ENCODE data around the gene KATNAL1.

Gene KATNAL1

GRCh38 chr13:30241532-30241931, 65.8 kb downstream of the KATNAL1 start:
- DNase-seq, result no peak
- no peaks in the 10 kb centered on the region for H3K9me3 Mint-ChIP-seq
- H3K27me3 Mint-ChIP-seq, result no peaks in the 10 kb centered on the region
- peaks cover 7% of the 10 kb centered on the region for H3K36me3 Mint-ChIP-seq (ENCODE audit: low read depth)
- no peak for ATAC-seq
- no peak overlapping the region for H3K27ac Mint-ChIP-seq
- no peak overlapping the region for H3K4me3 Mint-ChIP-seq
- no peaks in the 10 kb centered on the region for H3K4me1 Mint-ChIP-seq

DNA sequence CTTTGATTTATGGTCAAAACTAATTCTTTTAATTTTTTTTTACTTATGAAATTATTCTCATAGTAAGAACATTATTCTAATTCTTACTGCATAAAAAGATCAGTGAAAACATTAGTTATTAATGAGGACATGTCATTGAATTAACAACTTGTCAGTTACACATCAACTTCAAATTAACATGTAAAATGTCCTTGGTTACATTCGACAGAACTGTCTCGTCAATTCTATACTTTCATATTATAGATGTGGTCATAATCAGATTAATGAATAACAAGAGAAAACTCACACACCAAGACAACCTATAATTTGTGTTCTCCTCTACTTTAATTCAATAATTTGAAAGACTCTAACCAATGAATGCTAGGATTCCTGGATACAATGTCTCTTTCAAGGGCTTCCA, 66.7 kb downstream of the KATNAL1 start:
- Mint-ChIP-seq H3K4me1 (no peaks in the 10 kb centered on the region), H3K27me3 (no peaks in the 10 kb centered on the region), H3K4me3 (no peak overlapping the region), H3K9me3 (no peaks in the 10 kb centered on the region), H3K27ac (no peak overlapping the region), H3K36me3 (ENCODE audit: low read depth) (peaks cover 7% of the 10 kb centered on the region)
- DNase-seq, result no peak
- ATAC-seq, result no peak

DNA sequence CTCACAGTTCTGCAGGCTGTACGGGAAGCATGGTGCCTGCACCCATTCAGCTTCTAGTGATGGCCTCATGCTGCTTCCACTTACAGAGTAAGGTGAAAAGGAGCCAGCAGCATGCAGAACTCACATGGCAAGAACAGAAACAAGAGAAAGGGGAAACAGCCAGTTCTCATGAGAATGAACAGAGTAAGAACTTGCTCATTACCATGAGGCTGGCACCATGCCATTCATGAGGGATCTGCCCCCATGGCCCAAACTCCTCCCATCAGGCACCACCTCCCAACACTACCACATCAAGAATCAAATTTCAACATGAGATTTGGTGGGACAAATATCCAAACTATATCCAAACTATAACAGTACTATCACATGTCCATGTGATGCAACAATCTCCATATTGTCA, 72.1 kb downstream of the KATNAL1 start:
- H3K27me3 Mint-ChIP-seq, result no peaks in the 10 kb centered on the region
- H3K27ac Mint-ChIP-seq, result no peak overlapping the region
- peaks cover 11% of the 10 kb centered on the region for H3K36me3 Mint-ChIP-seq (ENCODE audit: low read depth)
- no peaks in the 10 kb centered on the region for H3K9me3 Mint-ChIP-seq
- no peak for ATAC-seq
- no peak overlapping the region for H3K4me3 Mint-ChIP-seq
- DNase-seq, result no peak
- no peaks in the 10 kb centered on the region for H3K4me1 Mint-ChIP-seq

- no peaks in the 10 kb centered on the region for H3K4me1 Mint-ChIP-seq
- peaks cover 12% of the 10 kb centered on the region for H3K36me3 Mint-ChIP-seq (ENCODE audit: low read depth)
- H3K9me3 Mint-ChIP-seq, result no peaks in the 10 kb centered on the region
- H3K4me3 Mint-ChIP-seq, result no peak overlapping the region
- ATAC-seq (no peak), DNase-seq (no peak)
- no peaks in the 10 kb centered on the region for H3K27me3 Mint-ChIP-seq
- no peak overlapping the region for H3K27ac Mint-ChIP-seq
Observed at GRCh38 chr13:30234619-30235162, 72.7 kb downstream of the KATNAL1 start.

DNA sequence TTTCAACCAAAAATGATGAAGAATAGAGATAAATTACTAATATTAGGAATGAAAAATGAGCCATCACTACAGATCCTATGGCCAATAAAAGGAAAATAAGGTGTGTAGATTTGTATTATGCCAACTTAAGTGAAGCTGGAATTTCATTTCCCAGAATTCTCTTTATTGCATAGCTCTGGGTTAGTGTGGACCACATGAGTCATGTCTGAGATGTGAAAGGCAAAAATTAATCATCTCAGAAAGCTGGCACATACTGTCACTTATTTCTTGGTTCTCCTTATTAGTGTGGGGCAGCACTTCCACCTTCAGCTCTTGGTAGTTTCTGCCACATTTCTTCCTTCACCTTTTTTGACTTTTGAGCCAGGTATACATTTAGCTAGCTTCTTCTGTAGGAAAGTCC, 82.6 kb downstream of the KATNAL1 start:
- Mint-ChIP-seq H3K27ac (peak overlapping the region; percentile 71), H3K4me3 (no peak overlapping the region), H3K4me1 (peaks cover 21% of the 10 kb centered on the region), H3K9me3 (peaks cover 16% of the 10 kb centered on the region), H3K27me3 (no peaks in the 10 kb centered on the region), H3K36me3 (ENCODE audit: low read depth) (peaks cover 37% of the 10 kb centered on the region)
- DNase-seq (no peak), ATAC-seq (peak; percentile 98)

DNA sequence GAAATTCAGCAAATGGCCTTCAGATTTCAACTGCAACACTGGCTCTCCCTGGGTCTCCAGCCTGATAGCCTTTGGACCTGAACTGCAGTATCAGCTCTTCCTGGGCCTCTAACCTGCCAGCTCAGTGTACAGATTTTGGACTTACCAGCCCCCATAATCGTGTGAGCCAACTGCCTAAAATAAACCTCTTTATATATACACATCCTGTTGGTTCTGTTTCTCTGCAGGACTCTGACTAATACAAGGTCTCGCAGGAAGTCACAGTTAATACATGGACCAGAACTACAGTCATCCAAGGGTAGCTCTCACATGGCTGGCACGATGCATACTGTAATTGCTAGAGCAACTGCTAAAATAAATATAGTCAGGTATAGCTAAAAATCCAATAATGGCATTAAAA, 85.1 kb downstream of the KATNAL1 start:
- Mint-ChIP-seq H3K27ac (no peak overlapping the region), H3K4me1 (peaks cover 21% of the 10 kb centered on the region), H3K4me3 (no peak overlapping the region), H3K9me3 (peaks cover 16% of the 10 kb centered on the region), H3K27me3 (no peaks in the 10 kb centered on the region), H3K36me3 (ENCODE audit: low read depth) (peaks cover 34% of the 10 kb centered on the region)
- no peak for DNase-seq
- no peak for ATAC-seq

GRCh38 chr13:30216111-30216510, 91.2 kb downstream of the KATNAL1 start:
- no peak overlapping the region for H3K27ac Mint-ChIP-seq
- H3K36me3 Mint-ChIP-seq (ENCODE audit: low read depth), result peaks cover 4% of the 10 kb centered on the region
- no peaks in the 10 kb centered on the region for H3K4me1 Mint-ChIP-seq
- no peak overlapping the region for H3K4me3 Mint-ChIP-seq
- ATAC-seq, result no peak
- no peak for DNase-seq
- H3K27me3 Mint-ChIP-seq, result no peaks in the 10 kb centered on the region
- no peaks in the 10 kb centered on the region for H3K9me3 Mint-ChIP-seq

- no peak for DNase-seq
- H3K36me3 Mint-ChIP-seq (ENCODE audit: low read depth), result peaks cover 4% of the 10 kb centered on the region
- H3K27me3 Mint-ChIP-seq, result no peaks in the 10 kb centered on the region
- no peak for ATAC-seq
- no peak overlapping the region for H3K27ac Mint-ChIP-seq
- peaks cover 4% of the 10 kb centered on the region for H3K4me1 Mint-ChIP-seq
- no peaks in the 10 kb centered on the region for H3K9me3 Mint-ChIP-seq
- H3K4me3 Mint-ChIP-seq, result no peak overlapping the region
Observed at GRCh38 chr13:30212256-30212655, 95.1 kb downstream of the KATNAL1 start.

DNA sequence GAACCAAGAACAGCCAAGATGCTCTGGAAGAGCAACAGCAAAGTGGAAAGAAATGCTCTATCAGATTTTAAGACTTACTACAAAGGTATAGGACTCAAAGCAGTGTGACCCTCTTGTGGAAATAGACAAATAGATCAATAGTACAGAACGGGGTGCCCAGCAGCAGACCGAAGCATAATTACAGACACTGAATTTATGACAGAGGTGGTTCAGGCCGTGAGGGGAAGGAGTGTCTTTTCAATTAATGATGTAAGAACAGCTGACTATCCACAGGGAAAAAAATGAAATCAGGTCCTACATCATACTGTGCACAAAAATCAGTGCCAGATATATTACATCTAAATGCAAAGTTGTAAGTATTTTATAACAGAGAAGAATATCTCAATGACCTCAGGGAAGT, 95.6 kb downstream of the KATNAL1 start:
- H3K27ac Mint-ChIP-seq, result no peak overlapping the region
- peaks cover 4% of the 10 kb centered on the region for H3K36me3 Mint-ChIP-seq (ENCODE audit: low read depth)
- peaks cover 4% of the 10 kb centered on the region for H3K4me1 Mint-ChIP-seq
- no peaks in the 10 kb centered on the region for H3K9me3 Mint-ChIP-seq
- H3K27me3 Mint-ChIP-seq, result no peaks in the 10 kb centered on the region
- DNase-seq (no peak), ATAC-seq (no peak)
- H3K4me3 Mint-ChIP-seq, result no peak overlapping the region

GRCh38 chr13:30204564-30204963, 102.8 kb downstream of the KATNAL1 start:
- ATAC-seq (peak; percentile 88), DNase-seq (no peak)
- H3K27me3 Mint-ChIP-seq, result no peaks in the 10 kb centered on the region
- H3K9me3 Mint-ChIP-seq, result no peaks in the 10 kb centered on the region
- H3K4me3 Mint-ChIP-seq, result no peak overlapping the region
- H3K36me3 Mint-ChIP-seq (ENCODE audit: low read depth), result no peaks in the 10 kb centered on the region
- H3K4me1 Mint-ChIP-seq, result peaks cover 11% of the 10 kb centered on the region
- no peak overlapping the region for H3K27ac Mint-ChIP-seq

- H3K9me3 Mint-ChIP-seq, result no peaks in the 10 kb centered on the region
- H3K27me3 Mint-ChIP-seq, result no peaks in the 10 kb centered on the region
- ATAC-seq (no peak), DNase-seq (no peak)
- H3K27ac Mint-ChIP-seq, result no peak overlapping the region
- H3K4me1 Mint-ChIP-seq, result no peaks in the 10 kb centered on the region
- no peaks in the 10 kb centered on the region for H3K36me3 Mint-ChIP-seq (ENCODE audit: low read depth)
- no peak overlapping the region for H3K4me3 Mint-ChIP-seq
Observed at GRCh38 chr13:30196025-30196424, 111.3 kb downstream of the KATNAL1 start.

DNA sequence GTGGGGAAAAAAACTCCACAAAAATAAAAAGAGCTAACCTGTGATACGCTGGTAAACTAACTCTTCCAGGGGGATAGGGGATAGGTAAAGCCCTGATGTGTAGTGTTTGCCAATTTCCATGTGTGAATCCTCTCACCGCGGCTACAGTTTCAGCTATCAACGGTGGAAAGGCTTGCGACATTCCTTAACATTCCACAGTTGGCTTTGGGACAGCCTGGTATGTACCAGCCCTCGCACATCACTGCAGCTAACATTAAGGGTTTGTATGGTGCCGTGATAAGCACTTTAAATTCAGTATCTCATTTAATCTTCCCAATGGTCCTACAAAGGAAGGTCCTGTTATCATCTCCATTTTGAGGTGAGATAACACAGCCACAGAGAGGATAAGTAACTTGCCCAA, 112.4 kb downstream of the KATNAL1 start:
- no peaks in the 10 kb centered on the region for H3K9me3 Mint-ChIP-seq

DNA sequence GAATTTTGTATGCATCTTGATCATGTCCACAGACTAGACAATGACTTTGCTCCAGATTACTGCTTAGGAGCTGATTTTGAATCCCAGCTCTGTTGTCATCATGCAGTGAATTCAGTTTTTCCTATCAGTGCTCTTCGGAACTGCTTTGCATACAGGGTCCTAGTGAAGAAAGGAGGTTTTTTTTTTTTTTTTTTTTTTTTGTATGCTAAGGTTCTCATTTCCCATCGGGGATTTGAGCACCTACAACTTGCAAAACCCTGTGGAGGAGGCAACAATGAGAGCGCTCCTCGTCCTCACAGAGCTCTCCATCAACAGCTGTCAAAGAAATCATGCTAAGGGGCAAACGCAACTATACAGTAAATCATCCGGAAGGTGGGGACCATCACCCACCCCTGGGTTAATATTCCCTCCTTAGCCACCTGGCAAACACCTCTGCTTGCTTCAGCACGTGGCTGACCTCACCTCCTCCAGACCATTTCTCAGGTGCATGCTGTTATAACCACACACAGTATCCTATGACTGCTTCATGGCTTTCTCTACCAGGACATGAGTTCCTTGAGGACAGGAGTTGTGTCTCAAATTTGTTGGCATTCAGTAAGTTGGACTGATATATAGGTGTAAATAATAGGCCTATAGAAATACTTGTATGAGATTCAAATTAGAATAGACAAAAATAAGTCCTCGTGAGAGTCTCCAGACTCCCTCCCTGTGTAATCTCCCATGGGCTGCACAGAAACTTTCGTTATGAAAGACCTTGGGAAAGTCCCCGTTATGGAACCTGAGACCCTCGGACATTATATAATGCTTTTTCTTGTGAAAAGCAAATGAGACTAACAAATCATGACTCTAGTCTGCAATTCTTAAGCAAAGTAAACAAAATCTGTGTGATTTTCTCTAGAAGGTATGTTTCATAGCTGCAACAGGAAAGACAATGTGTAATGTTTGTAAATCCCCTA, 113.8 kb downstream of the KATNAL1 start:
- no peak for DNase-seq
- H3K4me3 Mint-ChIP-seq, result no peak overlapping the region
- no peaks in the 10 kb centered on the region for H3K9me3 Mint-ChIP-seq
- no peak for ATAC-seq
- H3K36me3 Mint-ChIP-seq (ENCODE audit: low read depth), result no peaks in the 10 kb centered on the region
- H3K27ac Mint-ChIP-seq, result no peak overlapping the region
- no peaks in the 10 kb centered on the region for H3K4me1 Mint-ChIP-seq
- H3K27me3 Mint-ChIP-seq, result no peaks in the 10 kb centered on the region

More for the DNA sequence above, 112.4 kb downstream of the KATNAL1 start:
- no peaks in the 10 kb centered on the region for H3K4me1 Mint-ChIP-seq
- no peak overlapping the region for H3K4me3 Mint-ChIP-seq
- DNase-seq, result no peak
- ATAC-seq, result no peak
- no peak overlapping the region for H3K27ac Mint-ChIP-seq
- H3K36me3 Mint-ChIP-seq (ENCODE audit: low read depth), result no peaks in the 10 kb centered on the region
- no peaks in the 10 kb centered on the region for H3K27me3 Mint-ChIP-seq

GRCh38 chr13:30192320-30193093, 114.8 kb downstream of the KATNAL1 start:
- no peak overlapping the region for H3K4me3 Mint-ChIP-seq
- no peaks in the 10 kb centered on the region for H3K9me3 Mint-ChIP-seq
- no peaks in the 10 kb centered on the region for H3K4me1 Mint-ChIP-seq
- no peak for ATAC-seq
- H3K36me3 Mint-ChIP-seq (ENCODE audit: low read depth), result no peaks in the 10 kb centered on the region
- no peak overlapping the region for H3K27ac Mint-ChIP-seq
- no peaks in the 10 kb centered on the region for H3K27me3 Mint-ChIP-seq
- no peak for DNase-seq
